Endothelial cell of umbilical vein (primary cell): ENCODE results near the gene ZNF181.

ENCODE experiments used
- CTCF ChIP-seq, 2 donors: IDR thresholded peaks; 1 replicate in 1 of 2; 2 replicates in 1 of 2; pipeline ENCODE4 v1.5.1; 2011; ENCODE audit warnings: low read length in 2 of 2, mild to moderate bottlenecking in 2 of 2, moderate library complexity in 2 of 2, control low read depth in 1 of 2, inconsistent platforms in 1 of 2, low read depth in 1 of 2; ENCODE audit not compliant: insufficient read depth in 1 of 2; ENCODE audit errors: extremely low read depth in 1 of 2
- POLR2A ChIP-seq: IDR thresholded peaks from 2 replicates; pipeline ENCODE4 v1.6.1; 2012; ENCODE audit warnings: low read depth, mild to moderate bottlenecking, control low read depth, low read length
- POLR2AphosphoS5 ChIP-seq: IDR thresholded peaks from 2 replicates; pipeline ENCODE4 v1.6.1; 2012; ENCODE audit warnings: low read depth, mild to moderate bottlenecking, control low read depth, low read length, moderate library complexity; ENCODE audit not compliant: insufficient read depth

DNA sequence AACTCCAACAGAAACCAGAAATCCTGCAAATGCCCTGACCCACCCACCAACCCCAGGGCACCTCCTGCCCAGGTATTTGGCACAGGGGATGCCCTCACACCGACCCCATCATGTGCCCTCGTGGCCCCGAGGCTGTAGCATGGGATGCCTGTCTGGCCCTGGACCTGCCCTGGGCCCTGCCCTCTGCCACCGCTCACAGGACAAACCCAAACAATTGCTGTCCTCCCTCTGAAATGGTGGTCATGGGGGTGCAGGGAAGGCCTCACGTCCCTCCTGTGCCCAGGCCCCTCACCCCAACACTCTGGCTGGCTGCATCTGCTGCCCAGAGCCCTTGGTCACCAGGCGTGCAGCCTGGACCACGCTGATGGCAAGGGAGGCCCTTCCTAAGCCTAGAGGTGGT, 2.1 kb upstream of the ZNF181 start:
- TF ChIP-seq CTCF (IDR thresholded peaks at IDR 0.05; ENCODE audit: extremely low read depth in 1 of 2, insufficient read depth in 1 of 2, low read depth in 1 of 2, low read length in 2 of 2), result no peak
- TF ChIP-seq POLR2A, result no peak
- TF ChIP-seq POLR2AphosphoS5, result no peak
